GM18519 (cell line): ENCODE data around the gene ROCK2.
"Not testable (repeated sequence)": the region's sequence is repeated elsewhere in the genome, so short reads cannot be mapped to it uniquely, and the experiment has no call there.

Source experiments
- ATAC-seq: cut with Tn5 transposase; IDR thresholded peaks from one replicate; pipeline ENCODE4 v1.9.1; 2021; ENCODE audit warnings: mild to moderate bottlenecking, moderate library complexity; ENCODE audit not compliant: unreplicated experiment, low FRiP score

Gene ROCK2

GRCh38 chr2:11201969-11202368 is 142.5 kb downstream of the ROCK2 start:
- no peak for ATAC-seq

- no peak for ATAC-seq
Measured at GRCh38 chr2:11200651-11201050, 143.8 kb downstream of the ROCK2 start.

- ATAC-seq, result no peak
Measured at GRCh38 chr2:11196246-11196645, 148.2 kb downstream of the ROCK2 start.

GRCh38 chr2:11187731-11188130 is 156.7 kb downstream of the ROCK2 start:
- no peak for ATAC-seq

GRCh38 chr2:11187083-11187619 is 157.3 kb downstream of the ROCK2 start:
- ATAC-seq, result no peak

GRCh38 chr2:11186145-11186544 is 158.3 kb downstream of the ROCK2 start:
- ATAC-seq, result no peak

- no peak for ATAC-seq
Measured at GRCh38 chr2:11182951-11183350, 161.5 kb downstream of the ROCK2 start.

- no peak for ATAC-seq
Measured at GRCh38 chr2:11180653-11181052, 163.8 kb downstream of the ROCK2 start.

- ATAC-seq, result no peak
Measured at GRCh38 chr2:11179899-11180298, 164.5 kb downstream of the ROCK2 start.

GRCh38 chr2:11179196-11179595 is 165.2 kb downstream of the ROCK2 start:
- no peak for ATAC-seq

- no peak for ATAC-seq
Measured at GRCh38 chr2:11177871-11178690, 166.4 kb downstream of the ROCK2 start.

GRCh38 chr2:11175293-11175795 is 169.1 kb downstream of the ROCK2 start:
- no peak for ATAC-seq

- ATAC-seq, result no peak
Measured at GRCh38 chr2:11174222-11174621, 170.2 kb downstream of the ROCK2 start.

GRCh38 chr2:11169333-11169732 is 175.1 kb downstream of the ROCK2 start:
- ATAC-seq, result no peak

GRCh38 chr2:11168488-11168887 is 175.9 kb downstream of the ROCK2 start:
- no peak for ATAC-seq

GRCh38 chr2:11166476-11166875 is 178.0 kb downstream of the ROCK2 start:
- no peak for ATAC-seq

GRCh38 chr2:11165046-11165445 is 179.4 kb downstream of the ROCK2 start:
- not testable (repeated sequence) for ATAC-seq

- no peak for ATAC-seq
Measured at GRCh38 chr2:11163439-11164317, 180.8 kb downstream of the ROCK2 start.

GRCh38 chr2:11161747-11162146 is 182.7 kb downstream of the ROCK2 start:
- no peak for ATAC-seq

- no peak for ATAC-seq
Measured at GRCh38 chr2:11160731-11161455, 183.5 kb downstream of the ROCK2 start.
